A673 (cell line): ENCODE results near the gene TMEM184B. TPM values are rescaled to one million over a fixed set of nuclear protein-coding genes. Genes with fewer than 3 reads are reported as not detected.

Source experiments
- BruUV-seq: library from RNA; stranded (reverse); fragments of 400-500 nt; replicated peaks from 2 replicates; lab custom pipeline; 2021; lab: Mats Ljungman, UMichigan
- CTCF ChIA-PET: fragments of 300-600 bp; sonication (Branson Sonifier 250); formaldehyde crosslinking; loops from one replicate; lab custom pipeline; 2022; ENCODE audit warnings: antibody characterized with exemption; lab: Charles Lee
- POLR2A ChIA-PET: fragments of 300-600 bp; sonication (Branson Sonifier 250); formaldehyde crosslinking; loops from one replicate; lab custom pipeline; 2022; ENCODE audit warnings: antibody characterized with exemption; ENCODE audit not compliant: low non-redundant PET; lab: Charles Lee
- DNase-seq: peaks from one replicate; pipeline ENCODE4 v3.0.0-alpha.2; 2015; ENCODE audit warnings: low spot score
- H3K27ac ChIP-seq: fragments of 200-600 bp; sonication (generic); 2 replicates; pipeline ENCODE4 v1.5.1; 2016; ENCODE audit warnings: mixed run types, low read depth, mild to moderate bottlenecking, mixed read lengths, antibody characterized with exemption, low read length; ENCODE audit not compliant: poor library complexity, severe bottlenecking
- H3K27me3 ChIP-seq: fragments of 200-600 bp; sonication (generic); replicated peaks from 2 replicates; pipeline ENCODE4 v1.6.1; 2017; ENCODE audit warnings: mixed run types, low read depth, mild to moderate bottlenecking, mixed read lengths, antibody characterized with exemption, low read length; ENCODE audit not compliant: insufficient read depth, poor library complexity
- H3K36me3 ChIP-seq: fragments of 200-600 bp; sonication (generic); 2 replicates; pipeline ENCODE4 v1.6.1; 2016; ENCODE audit warnings: mixed run types, mild to moderate bottlenecking, mixed read lengths, antibody characterized with exemption, low read length; ENCODE audit not compliant: insufficient read depth, poor library complexity, severe bottlenecking
- H3K4me1 ChIP-seq: fragments of 200-600 bp; sonication (generic); 2 replicates; pipeline ENCODE4 v1.6.1; 2017; ENCODE audit warnings: mixed run types, mild to moderate bottlenecking, mixed read lengths, antibody characterized with exemption, low read length; ENCODE audit not compliant: insufficient read depth, poor library complexity, severe bottlenecking
- H3K4me3 ChIP-seq: fragments of 200-600 bp; sonication (generic); 2 replicates; pipeline ENCODE4 v1.5.1; 2016; ENCODE audit warnings: low read depth, mixed run types, mild to moderate bottlenecking, mixed read lengths, low read length; ENCODE audit not compliant: poor library complexity, severe bottlenecking
- H3K9me3 ChIP-seq: fragments of 200-600 bp; sonication (generic); 2 replicates; pipeline ENCODE4 v1.6.1; 2016; ENCODE audit warnings: mixed run types, low read depth, mild to moderate bottlenecking, mixed read lengths, antibody characterized with exemption, low read length; ENCODE audit not compliant: poor library complexity, severe bottlenecking
- CTCF ChIP-seq: fragments of 300-800, 200-600 bp; sonication (generic); conservative IDR thresholded peaks from 2 replicates; pipeline ENCODE4 v1.5.1; 2017; ENCODE audit warnings: low read depth, mild to moderate bottlenecking, antibody characterized with exemption, low read length, moderate library complexity, mixed read lengths
- EZH2 ChIP-seq: fragments of 200-600 bp; sonication (generic); IDR thresholded peaks from 2 replicates; pipeline ENCODE4 v1.6.1; 2017; ENCODE audit warnings: borderline replicate concordance, low read depth, mild to moderate bottlenecking, mixed read lengths, antibody characterized with exemption, low read length; ENCODE audit not compliant: poor library complexity, severe bottlenecking
- intact Hi-C: fragments of 100-400 bp; cut with micrococcal nuclease; formaldehyde crosslinking; loops from one replicate; pipeline ENCODE4 v1.10.0; 2022; ENCODE audit not compliant: unreplicated experiment
- total RNA-seq: library from RNA; stranded (reverse); gene quantifications from 2 replicates; pipeline ENCODE4 v1.2.3, GENCODE V29; 2021

The TMEM184B gene
- total RNA-seq, 1 experiment from 2014 or later = 50.9 TPM

GRCh38 chr22:38172832-38173640 lies 99.8 kb downstream of the TMEM184B start:
- H3K4me3 ChIP-seq = no peak overlapping the region
- H3K36me3 ChIP-seq = peaks cover 2% of the 10 kb centered on the region
- intact Hi-C loops = no loop called here
- POLR2A ChIA-PET = no interaction called here
- TF ChIP-seq CTCF = no peak
- TF ChIP-seq EZH2 = no peak
- H3K27me3 ChIP-seq = no peaks in the 10 kb centered on the region
- BruUV-seq = no TSS peak
- DNase-seq = no peak
- CTCF ChIA-PET = no interaction called here
- no peak overlapping the region for H3K27ac ChIP-seq
- no peaks in the 10 kb centered on the region for H3K4me1 ChIP-seq
- no peaks in the 10 kb centered on the region for H3K9me3 ChIP-seq

- POLR2A ChIA-PET = no interaction called here
- no peak for TF ChIP-seq CTCF
- TF ChIP-seq EZH2 = no peak
- H3K4me1 ChIP-seq = peaks cover 7% of the 10 kb centered on the region
- H3K27me3 ChIP-seq = no peaks in the 10 kb centered on the region
- CTCF ChIA-PET = no interaction called here
- peaks cover 4% of the 10 kb centered on the region for H3K36me3 ChIP-seq
- H3K9me3 ChIP-seq = no peaks in the 10 kb centered on the region
- intact Hi-C loops = no loop called here
- DNase-seq = no peak
- no peak overlapping the region for H3K27ac ChIP-seq
- BruUV-seq = no TSS peak
- H3K4me3 ChIP-seq = no peak overlapping the region
Measured at GRCh38 chr22:38171927-38172831, 100.6 kb downstream of the TMEM184B start.

GRCh38 chr22:38170469-38170868 lies 102.3 kb downstream of the TMEM184B start:
- no peak overlapping the region for H3K27ac ChIP-seq
- ChIA-PET POLR2A (no interaction called here), CTCF (no interaction called here)
- no peaks in the 10 kb centered on the region for H3K27me3 ChIP-seq
- no peak overlapping the region for H3K4me3 ChIP-seq
- DNase-seq = no peak
- intact Hi-C loops = no loop called here
- TF ChIP-seq EZH2 = no peak
- TF ChIP-seq CTCF = no peak
- H3K4me1 ChIP-seq = peaks cover 7% of the 10 kb centered on the region
- H3K36me3 ChIP-seq = peaks cover 9% of the 10 kb centered on the region
- no TSS peak for BruUV-seq
- no peaks in the 10 kb centered on the region for H3K9me3 ChIP-seq

Other genes starting within 250 kb of the TMEM184B start
- 24.8 and 26.6 TPM in 2 replicates for gene PICK1, start 215.6 kb downstream of the TMEM184B start, total RNA-seq
- gene SLC16A8, start 188.8 kb downstream of the TMEM184B start, total RNA-seq = not detected in 2 replicates
- 1.6 and 2.5 TPM in 2 replicates for gene BAIAP2L2, start 162.3 kb downstream of the TMEM184B start, total RNA-seq
- 31.8 and 40.8 TPM in 2 replicates for gene PLA2G6, start 91.2 kb downstream of the TMEM184B start, total RNA-seq
- gene MAFF, start 71.0 kb downstream of the TMEM184B start, total RNA-seq = 5.0 and 6.3 TPM in 2 replicates
- gene CSNK1E, start 44.4 kb upstream of the TMEM184B start, total RNA-seq = 196 and 200 TPM in 2 replicates
- 1.0 and 1.4 TPM in 2 replicates for gene KCNJ4, start 182.2 kb upstream of the TMEM184B start, total RNA-seq
- 4.0 and 6.5 TPM in 2 replicates for gene KDELR3, start 195.1 kb upstream of the TMEM184B start, total RNA-seq
- 343 and 350 TPM in 2 replicates for gene DDX17, start 233.3 kb upstream of the TMEM184B start, total RNA-seq